Caco-2 (cell line): ENCODE measurements around the gene CDK5RAP3. TPM values are rescaled to one million over a fixed set of nuclear protein-coding genes. Genes with fewer than 3 reads are reported as not detected.

Experiments
- BruUV-seq: library from RNA; stranded (reverse); fragments of 400-500 nt; replicated peaks from 2 replicates; lab custom pipeline; 2021; lab: Mats Ljungman, UMichigan
- CTCF ChIA-PET: fragments of 300-600 bp; sonication (Branson Sonifier 250); formaldehyde crosslinking; loops from one replicate; lab custom pipeline; 2022; ENCODE audit warnings: antibody characterized with exemption; lab: Charles Lee
- POLR2A ChIA-PET: fragments of 300-600 bp; sonication (Branson Sonifier 250); formaldehyde crosslinking; loops from one replicate; lab custom pipeline; 2022; ENCODE audit warnings: antibody characterized with exemption; lab: Charles Lee
- DNase-seq, 2 experiments: peaks; one replicate each; pipeline versions ENCODE4 v3.0.0 to v3.0.0-alpha.2; 2020 to 2022
- H3K27me3 ChIP-seq: replicated peaks from 2 replicates; pipeline ENCODE4 v1.6.0; 2011; ENCODE audit warnings: low read length; ENCODE audit not compliant: control insufficient read depth, insufficient read depth
- H3K36me3 ChIP-seq: 2 replicates; pipeline ENCODE4 v1.5.1; 2011; ENCODE audit warnings: low read length; ENCODE audit not compliant: control insufficient read depth, insufficient read depth
- H3K4me1 ChIP-seq: fragments of 250-450 bp; sonication (Bioruptor Pico); 2 replicates; pipeline ENCODE4 v1.5.1; 2020; ENCODE audit warnings: mild to moderate bottlenecking
- H3K4me3 ChIP-seq: 2 replicates; pipeline ENCODE4 v1.5.1; 2011; ENCODE audit warnings: low read depth, mild to moderate bottlenecking, control low read depth, low read length
- H3K9me3 ChIP-seq: fragments of 250-450 bp; sonication (Bioruptor Pico); 2 replicates; pipeline ENCODE4 v1.5.1; 2020; ENCODE audit warnings: mild to moderate bottlenecking, moderate library complexity
- H3K27ac Mint-ChIP-seq: one replicate; pipeline ENCODE4 v1.8.0; 2022; ENCODE audit warnings: mixed read lengths; ENCODE audit not compliant: unreplicated experiment
- H3K27me3 Mint-ChIP-seq: one replicate; pipeline ENCODE4 v1.8.0; 2022; ENCODE audit warnings: mixed read lengths; ENCODE audit not compliant: insufficient read depth, unreplicated experiment
- H3K36me3 Mint-ChIP-seq: one replicate; pipeline ENCODE4 v1.8.0; 2022; ENCODE audit warnings: mild to moderate bottlenecking, mixed read lengths; ENCODE audit not compliant: insufficient read depth, unreplicated experiment
- H3K4me1 Mint-ChIP-seq: one replicate; pipeline ENCODE4 v1.8.0; 2022; ENCODE audit warnings: low read depth, mixed read lengths; ENCODE audit not compliant: unreplicated experiment
- H3K4me3 Mint-ChIP-seq: one replicate; pipeline ENCODE4 v1.8.0; 2022; ENCODE audit warnings: mild to moderate bottlenecking, moderate library complexity, mixed read lengths; ENCODE audit not compliant: unreplicated experiment
- H3K9me3 Mint-ChIP-seq: one replicate; pipeline ENCODE4 v1.8.0; 2022; ENCODE audit warnings: mixed read lengths; ENCODE audit not compliant: unreplicated experiment
- CTCF ChIP-seq, 2 experiments: fragments of 200-600 bp in 1 of 2; IDR thresholded peaks; 1 replicate in 1 of 2; 2 replicates in 1 of 2; pipeline versions ENCODE4 v1.5.1 to v1.8.0; 2011 to 2022; ENCODE audit warnings: antibody characterized with exemption in 1 of 2, control low read depth in 1 of 2, inconsistent platforms in 1 of 2, low read depth in 1 of 2, low read length in 1 of 2, mild to moderate bottlenecking in 1 of 2, moderate library complexity in 1 of 2; ENCODE audit not compliant: insufficient read depth in 1 of 2, severe bottlenecking in 1 of 2, unreplicated experiment in 1 of 2
- intact Hi-C: fragments of 100-400 bp; cut with micrococcal nuclease; formaldehyde crosslinking; loops from one replicate; pipeline ENCODE4 v1.10.0; 2022; ENCODE audit not compliant: unreplicated experiment
- total RNA-seq: library from RNA; stranded (reverse); gene quantifications from 2 replicates; pipeline ENCODE4 v1.2.3, GENCODE V29; 2022

CDK5RAP3 gene
- total RNA-seq, 1 experiment from 2014 or later, result 425 TPM

- intact Hi-C loops, result loop anchor here (1.0 to 10.0 kb wide), 11 partner anchors 12 to 594 kb away; partner anchors contain the start of genes CBX1, COPZ2 and NFE2L1
Observed at GRCh38 chr17:48025040-48025903, 54.4 kb downstream of the CDK5RAP3 start.

GRCh38 chr17:48025904-48026501 is 55.1 kb downstream of the CDK5RAP3 start:
- Histone ChIP-seq H3K9me3 (no peaks in the 10 kb centered on the region), H3K36me3 (no peaks in the 10 kb centered on the region), H3K4me3 (peak overlapping the region; percentile 43), H3K4me1 (peaks cover 26% of the 10 kb centered on the region), H3K27me3 (peaks cover 5% of the 10 kb centered on the region)
- H3K4me1 Mint-ChIP-seq, result peaks cover 34% of the 10 kb centered on the region
- peak overlapping the region; percentile 89 for H3K27ac Mint-ChIP-seq
- H3K27me3 Mint-ChIP-seq, result peaks cover 17% of the 10 kb centered on the region
- intact Hi-C loops, result loop anchor here (1.0 to 10.0 kb wide), 13 partner anchors 11 to 593 kb away; partner anchors contain the start of genes CBX1, COPZ2 and NFE2L1
- H3K9me3 Mint-ChIP-seq, result no peaks in the 10 kb centered on the region
- peaks cover 13% of the 10 kb centered on the region for H3K36me3 Mint-ChIP-seq
- BruUV-seq, result no TSS peak
- CTCF ChIA-PET, result interaction anchor here (0.6 to 3.6 kb wide), 77 partner anchors 8 to 1389 kb away, joined by 3 to 225 read pairs (median 5); partner anchors contain the start of genes CBX1, CDK5RAP3, LRRC46 and MRPL10
- peak; percentile 62 to 77 for DNase-seq
- TF ChIP-seq CTCF (IDR thresholded peaks at IDR 0.05; ENCODE audit: insufficient read depth in 1 of 2, low read depth in 1 of 2, low read length in 1 of 2, severe bottlenecking in 1 of 2, unreplicated experiment in 1 of 2), result no peak
- peak overlapping the region; percentile 87 for H3K4me3 Mint-ChIP-seq
- POLR2A ChIA-PET, result interaction anchor here (0.6 to 3.4 kb wide), 11 partner anchors 21 to 375 kb away, joined by 3 to 46 read pairs (median 3); partner anchors contain the start of genes NFE2L1, PNPO and SNX11

More at GRCh38 chr17:48025040-48025903, 54.4 kb downstream of the CDK5RAP3 start:
- peak; percentile 98 to 100 for TF ChIP-seq CTCF (IDR thresholded peaks at IDR 0.05; ENCODE audit: insufficient read depth in 1 of 2, low read depth in 1 of 2, low read length in 1 of 2, severe bottlenecking in 1 of 2, unreplicated experiment in 1 of 2)
- Histone ChIP-seq H3K36me3 (no peaks in the 10 kb centered on the region), H3K4me1 (peaks cover 26% of the 10 kb centered on the region), H3K4me3 (peak overlapping the region; percentile 43), H3K9me3 (no peaks in the 10 kb centered on the region), H3K27me3 (peaks cover 5% of the 10 kb centered on the region)
- peak overlapping the region; percentile 89 for H3K27ac Mint-ChIP-seq
- H3K36me3 Mint-ChIP-seq, result peaks cover 13% of the 10 kb centered on the region
- H3K27me3 Mint-ChIP-seq, result peaks cover 17% of the 10 kb centered on the region
- DNase-seq, result peak; percentile 100
- no TSS peak for BruUV-seq
- ChIA-PET CTCF (interaction anchor here (0.5 to 3.6 kb wide), 66 partner anchors 8 to 1389 kb away, joined by 3 to 225 read pairs (median 5); partner anchors contain the start of genes CBX1, CDK5RAP3, NFE2L1 and PHB1), POLR2A (interaction anchor here (0.5 to 1.3 kb wide), 14 partner anchors 12 to 375 kb away, joined by 3 to 26 read pairs (median 4); partner anchors contain the start of genes COPZ2, NFE2L1, PNPO and SNX11)
- peaks cover 34% of the 10 kb centered on the region for H3K4me1 Mint-ChIP-seq
- H3K9me3 Mint-ChIP-seq, result no peaks in the 10 kb centered on the region
- peak overlapping the region; percentile 87 for H3K4me3 Mint-ChIP-seq
